ELF-1 (cell line): ENCODE measurements around the gene RTP5.
A peak's percentile ranks its signal among the peaks of the same experiment; 100 is the strongest.
"Not testable (repeated sequence)": the region's sequence is repeated elsewhere in the genome, so short reads cannot be mapped to it uniquely, and the experiment has no call there.

Experiments used
- DNase-seq: peaks from one replicate; pipeline ENCODE4 v3.0.0-alpha.2; 2016; ENCODE audit warnings: low read depth, low spot score

RTP5 gene

GRCh38 chr2:241869087-241869961, at the start of gene RTP5:
TSS of gene RTP5 (plus strand) at chr2:241869729. CDS start at chr2:241869757, 28 bp downstream.
- no peak for DNase-seq

- not testable (repeated sequence) for DNase-seq
Measured at GRCh38 chr2:241819947-241820624, 49.4 kb upstream of the RTP5 start.

- no peak for DNase-seq
Measured at GRCh38 chr2:241820625-241821384, 48.7 kb upstream of the RTP5 start.

- DNase-seq: no peak
Measured at GRCh38 chr2:241821460-241822263, 47.9 kb upstream of the RTP5 start.

GRCh38 chr2:241822264-241822623, 47.3 kb upstream of the RTP5 start:
- no peak for DNase-seq

GRCh38 chr2:241823531-241824437, 45.7 kb upstream of the RTP5 start:
- DNase-seq: not testable (repeated sequence)

- DNase-seq: no peak
Measured at GRCh38 chr2:241827394-241827793, 42.1 kb upstream of the RTP5 start.

- DNase-seq: no peak
Measured at GRCh38 chr2:241833101-241833663, 36.3 kb upstream of the RTP5 start.

GRCh38 chr2:241833756-241834526, 35.6 kb upstream of the RTP5 start:
- not testable (repeated sequence) for DNase-seq

GRCh38 chr2:241834527-241835210, 34.9 kb upstream of the RTP5 start:
- DNase-seq: no peak

GRCh38 chr2:241835611-241836010, 33.9 kb upstream of the RTP5 start:
- no peak for DNase-seq

- no peak for DNase-seq
Measured at GRCh38 chr2:241836292-241836691, 33.2 kb upstream of the RTP5 start.

- no peak for DNase-seq
Measured at GRCh38 chr2:241837197-241837965, 32.1 kb upstream of the RTP5 start.

GRCh38 chr2:241841181-241842066, 28.1 kb upstream of the RTP5 start:
- no peak for DNase-seq

GRCh38 chr2:241842067-241842415, 27.5 kb upstream of the RTP5 start:
- peak; percentile 70 for DNase-seq

GRCh38 chr2:241842620-241843211, 26.8 kb upstream of the RTP5 start:
- DNase-seq: no peak
